Measurements from ENCODE around the gene GLO1.

Gene GLO1

GRCh38 chr6:38730140-38730862 lies 27.4 kb upstream of the GLO1 start:
- POLR2A ChIA-PET = no interaction called here
- TF ChIP-seq ZNF384 (IDR thresholded peaks at IDR 0.05) = no peak
- no peak for TF ChIP-seq LEF1 (IDR thresholded peaks at IDR 0.05; ENCODE audit: borderline replicate concordance)
- TF ChIP-seq, protein P1, sequence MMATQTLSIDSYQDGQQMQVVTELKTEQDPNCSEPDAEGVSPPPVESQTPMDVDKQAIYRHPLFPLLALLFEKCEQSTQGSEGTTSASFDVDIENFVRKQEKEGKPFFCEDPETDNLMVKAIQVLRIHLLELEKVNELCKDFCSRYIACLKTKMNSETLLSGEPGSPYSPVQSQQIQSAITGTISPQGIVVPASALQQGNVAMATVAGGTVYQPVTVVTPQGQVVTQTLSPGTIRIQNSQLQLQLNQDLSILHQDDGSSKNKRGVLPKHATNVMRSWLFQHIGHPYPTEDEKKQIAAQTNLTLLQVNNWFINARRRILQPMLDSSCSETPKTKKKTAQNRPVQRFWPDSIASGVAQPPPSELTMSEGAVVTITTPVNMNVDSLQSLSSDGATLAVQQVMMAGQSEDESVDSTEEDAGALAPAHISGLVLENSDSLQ (IDR thresholded peaks at IDR 0.05) = no peak
- TF ChIP-seq BHLHE40 (IDR thresholded peaks at IDR 0.05; ENCODE audit: borderline replicate concordance) = no peak
- no peak for TF ChIP-seq SP1 (IDR thresholded peaks at IDR 0.05)
- no peak for TF ChIP-seq SUZ12 (IDR thresholded peaks at IDR 0.05)
- TF ChIP-seq ELF4 (IDR thresholded peaks at IDR 0.05) = no peak
- TF ChIP-seq FOXK2 (IDR thresholded peaks at IDR 0.05) = no peak
- no peak for TF ChIP-seq TARDBP (IDR thresholded peaks at IDR 0.05)
- TF ChIP-seq CTBP1 (IDR thresholded peaks at IDR 0.05; ENCODE audit: borderline replicate concordance) = no peak
- TF ChIP-seq ARNT (IDR thresholded peaks at IDR 0.05) = no peak
- no peak for TF ChIP-seq NFRKB (IDR thresholded peaks at IDR 0.05)
- no peak for TF ChIP-seq HDGF (IDR thresholded peaks at IDR 0.05; ENCODE audit: borderline replicate concordance)
- no peak for TF ChIP-seq L3MBTL2 (conservative IDR thresholded peaks at IDR 0.05)
- no peak for TF ChIP-seq FOXA1 (IDR thresholded peaks at IDR 0.05)
- no peak for TF ChIP-seq FOXM1 (IDR thresholded peaks at IDR 0.05; ENCODE audit: borderline replicate concordance)
- no peak for DNase-seq (ENCODE audit: extremely low spot score)
- CTCF ChIA-PET = no interaction called here

DNA sequence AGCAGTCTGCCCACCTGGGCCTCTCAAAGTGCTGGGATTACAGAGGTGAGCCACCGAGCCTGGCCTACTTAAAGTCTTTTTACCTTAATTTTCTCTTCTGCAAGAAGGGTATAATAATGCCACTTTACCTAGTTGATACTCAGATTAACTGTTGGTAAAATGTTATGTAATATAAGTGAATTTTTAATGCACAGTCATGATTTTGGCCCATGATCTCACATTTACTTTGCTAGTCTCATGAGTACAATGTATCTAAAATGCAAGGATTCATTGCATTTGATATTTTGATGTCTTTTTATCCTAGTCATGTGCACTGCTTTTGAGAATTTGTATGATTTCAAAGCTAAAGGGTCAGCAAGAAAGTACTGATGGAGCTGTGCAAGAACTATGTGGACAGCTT lies 25.3 kb upstream of the GLO1 start:
- DNase-seq (ENCODE audit: extremely low spot score) = no peak
- CTCF ChIA-PET = no interaction called here
- POLR2A ChIA-PET = no interaction called here
- no peak for TF ChIP-seq FOXM1 (IDR thresholded peaks at IDR 0.05; ENCODE audit: borderline replicate concordance)
- TF ChIP-seq BHLHE40 (IDR thresholded peaks at IDR 0.05; ENCODE audit: borderline replicate concordance) = no peak
- TF ChIP-seq ZNF384 (IDR thresholded peaks at IDR 0.05) = no peak
- TF ChIP-seq, protein P1 (IDR thresholded peaks at IDR 0.05) = no peak
- TF ChIP-seq SP1 (IDR thresholded peaks at IDR 0.05) = no peak
- no peak for TF ChIP-seq NFRKB (IDR thresholded peaks at IDR 0.05)
- TF ChIP-seq FOXK2 (IDR thresholded peaks at IDR 0.05) = no peak
- TF ChIP-seq HDGF (IDR thresholded peaks at IDR 0.05; ENCODE audit: borderline replicate concordance) = no peak
- no peak for TF ChIP-seq TARDBP (IDR thresholded peaks at IDR 0.05)

DNA sequence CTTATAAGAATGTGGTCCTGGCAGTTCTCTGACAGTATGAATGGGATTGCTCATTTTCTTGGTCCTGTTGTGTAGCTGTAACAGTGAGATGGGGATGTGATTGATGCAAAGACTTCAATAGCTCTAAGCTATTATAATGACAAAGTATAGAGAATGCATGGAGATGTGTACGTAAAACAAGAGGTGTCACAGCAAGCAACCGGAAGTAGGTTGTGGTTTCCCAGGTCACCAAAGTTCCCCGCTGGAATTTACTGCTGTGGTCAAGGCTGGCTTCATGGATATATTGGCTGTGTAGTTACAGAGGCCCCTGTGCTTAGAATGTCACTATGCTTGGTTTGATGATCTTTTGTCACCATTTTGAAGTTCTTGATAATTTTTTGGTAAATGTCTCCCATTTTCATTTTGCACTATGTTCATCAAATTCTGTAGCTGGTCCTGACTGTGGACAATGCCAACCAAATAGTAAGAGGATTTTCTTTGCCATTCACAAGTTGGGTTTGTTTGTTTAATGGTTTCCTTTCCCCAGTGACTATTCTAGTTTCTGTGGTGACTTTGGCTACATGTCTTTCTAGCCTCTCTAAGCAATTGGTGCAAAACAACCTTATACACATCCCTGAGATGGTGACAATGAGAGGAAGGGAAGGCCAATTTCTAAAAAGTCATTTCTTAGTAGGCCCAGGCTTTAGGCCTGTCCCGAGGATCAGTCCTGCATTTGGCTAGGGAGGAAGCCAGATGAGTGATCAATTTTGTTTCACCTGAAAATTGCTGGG lies 22.7 kb upstream of the GLO1 start:
- ChIA-PET POLR2A (no interaction called here), CTCF (interaction anchor here (0.7 kb wide), 1 partner anchor 70 kb away, joined by 3 read pairs; no protein-coding TSS in a partner anchor)
- TF ChIP-seq NFRKB (IDR thresholded peaks at IDR 0.05) (no peak), FOXK2 (IDR thresholded peaks at IDR 0.05) (no peak), TARDBP (IDR thresholded peaks at IDR 0.05) (no peak), HDGF (IDR thresholded peaks at IDR 0.05; ENCODE audit: borderline replicate concordance) (no peak), L3MBTL2 (conservative IDR thresholded peaks at IDR 0.05) (no peak), SP1 (IDR thresholded peaks at IDR 0.05) (no peak), CTBP1 (IDR thresholded peaks at IDR 0.05; ENCODE audit: borderline replicate concordance) (no peak), LEF1 (IDR thresholded peaks at IDR 0.05; ENCODE audit: borderline replicate concordance) (no peak), ZNF384 (IDR thresholded peaks at IDR 0.05) (no peak), FOXA1 (IDR thresholded peaks at IDR 0.05) (no peak), ARNT (IDR thresholded peaks at IDR 0.05) (no peak), BHLHE40 (IDR thresholded peaks at IDR 0.05; ENCODE audit: borderline replicate concordance) (no peak), SUZ12 (IDR thresholded peaks at IDR 0.05) (no peak), FOXM1 (IDR thresholded peaks at IDR 0.05; ENCODE audit: borderline replicate concordance) (no peak), ELF4 (IDR thresholded peaks at IDR 0.05) (no peak)
- no peak for DNase-seq (ENCODE audit: extremely low spot score)

- DNase-seq (ENCODE audit: extremely low spot score) = no peak
- ChIA-PET POLR2A (no interaction called here), CTCF (no interaction called here)
- no peak for TF ChIP-seq CTBP1 (IDR thresholded peaks at IDR 0.05; ENCODE audit: borderline replicate concordance)
- TF ChIP-seq LEF1 (IDR thresholded peaks at IDR 0.05; ENCODE audit: borderline replicate concordance) = no peak
These were observed 21.4 kb upstream of the GLO1 start for GRCh38 chr6:38724343-38724742.

DNA sequence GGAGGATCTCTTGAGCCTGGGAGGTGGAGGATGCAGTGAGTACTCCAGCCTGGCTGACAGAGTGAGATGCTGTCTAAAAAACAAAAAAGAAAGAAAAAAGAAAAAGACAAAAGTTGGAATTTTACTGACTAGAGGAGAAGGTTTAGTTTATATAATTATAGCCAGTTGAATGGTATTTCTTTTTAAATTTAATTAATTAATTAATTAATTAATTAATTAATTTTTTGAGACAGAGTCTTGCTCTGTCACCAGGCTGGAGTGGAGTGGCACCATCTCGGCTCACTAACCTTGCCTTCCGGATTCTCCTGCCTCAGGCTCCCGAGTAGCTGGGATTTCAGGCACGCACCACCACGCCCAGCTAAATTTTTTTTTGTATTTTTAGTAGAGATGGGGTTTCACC lies 20.8 kb upstream of the GLO1 start:
- no peak for DNase-seq (ENCODE audit: extremely low spot score)
- POLR2A ChIA-PET = no interaction called here
- no peak for TF ChIP-seq TARDBP (IDR thresholded peaks at IDR 0.05)
- TF ChIP-seq ELF4 (IDR thresholded peaks at IDR 0.05) = no peak
- CTCF ChIA-PET = no interaction called here

DNA sequence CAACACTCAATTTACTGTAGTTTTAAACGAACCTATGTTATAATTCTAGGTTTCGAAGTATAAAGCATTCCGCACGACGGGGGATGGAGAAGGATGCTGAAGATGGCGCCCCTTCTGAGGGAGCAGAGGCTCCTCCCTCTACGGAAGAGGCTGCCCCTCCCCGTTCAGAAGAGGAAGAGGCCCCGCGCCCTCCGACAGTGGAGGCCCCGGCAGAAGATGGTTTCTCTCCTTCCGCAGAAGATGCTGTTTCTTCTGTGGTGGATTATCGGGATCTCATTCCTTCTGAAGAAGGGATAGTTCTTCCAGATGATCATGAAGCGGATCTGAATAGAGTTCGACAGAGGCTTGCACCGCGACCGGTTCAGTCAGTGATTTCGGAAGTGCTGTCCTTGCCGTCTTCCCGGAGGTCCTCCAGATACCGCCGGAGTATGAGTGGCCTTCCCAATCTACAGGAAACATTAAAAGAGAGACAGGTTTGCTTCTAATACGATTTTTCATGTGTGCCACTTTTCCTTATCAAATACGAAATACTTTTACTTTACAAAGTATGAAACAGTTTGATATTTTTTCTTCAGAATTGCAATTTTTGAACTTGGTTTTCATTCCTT lies 19.9 kb upstream of the GLO1 start:
- POLR2A ChIA-PET = interaction anchor here (2.1 kb wide), 1 partner anchor 20 kb away, joined by 9 read pairs; the partner anchor contains the start of gene GLO1

More for the DNA sequence above, 19.9 kb upstream of the GLO1 start:
- CTCF ChIA-PET = interaction anchor here (0.6 kb wide), 1 partner anchor 19 kb away, joined by 4 read pairs; no protein-coding TSS in a partner anchor
- no peak for DNase-seq (ENCODE audit: extremely low spot score)
- TF ChIP-seq FOXM1 (IDR thresholded peaks at IDR 0.05; ENCODE audit: borderline replicate concordance) = no peak
- TF ChIP-seq SP1 (IDR thresholded peaks at IDR 0.05) = no peak
- no peak for TF ChIP-seq ELF4 (IDR thresholded peaks at IDR 0.05)
- no peak for TF ChIP-seq CTBP1 (IDR thresholded peaks at IDR 0.05; ENCODE audit: borderline replicate concordance)
- TF ChIP-seq L3MBTL2 (conservative IDR thresholded peaks at IDR 0.05) = no peak
- TF ChIP-seq NFRKB (IDR thresholded peaks at IDR 0.05) = no peak
- no peak for TF ChIP-seq FOXK2 (IDR thresholded peaks at IDR 0.05)
- no peak for TF ChIP-seq ARNT (IDR thresholded peaks at IDR 0.05)
- TF ChIP-seq HDGF (IDR thresholded peaks at IDR 0.05; ENCODE audit: borderline replicate concordance) = no peak
- TF ChIP-seq TARDBP (IDR thresholded peaks at IDR 0.05) = no peak
- TF ChIP-seq FOXA1 (IDR thresholded peaks at IDR 0.05) = no peak
- no peak for TF ChIP-seq SUZ12 (IDR thresholded peaks at IDR 0.05)
- TF ChIP-seq, protein P1 (IDR thresholded peaks at IDR 0.05) = no peak
- no peak for TF ChIP-seq ZNF384 (IDR thresholded peaks at IDR 0.05)

Data from HEK293T (cell line).